Measurements from ENCODE around the gene PLCB4.

The PLCB4 gene

DNA sequence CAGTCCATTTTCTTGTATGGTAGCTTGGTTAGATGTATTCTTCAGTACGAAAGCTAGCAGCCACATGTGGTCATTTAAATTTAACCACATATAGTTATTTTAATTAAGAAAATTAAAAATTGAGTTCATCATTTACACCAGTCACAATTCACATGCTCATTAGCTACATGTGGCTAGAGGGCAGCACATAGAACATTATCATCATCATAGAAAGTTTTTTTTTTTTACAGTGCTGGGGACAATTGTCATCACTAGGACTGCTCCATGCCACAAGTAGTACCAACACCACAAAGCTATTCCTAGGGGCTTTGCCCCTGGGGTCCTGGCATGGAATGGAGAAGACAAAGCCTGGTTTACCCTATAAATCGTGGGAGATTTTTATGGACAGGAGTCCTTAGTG, 30.5 kb downstream of the PLCB4 start:
- Histone ChIP-seq H3K27me3 (ENCODE audit: low read depth) (no peaks in the 10 kb centered on the region), H3K9me3 (no peaks in the 10 kb centered on the region), H3K4me1 (no peaks in the 10 kb centered on the region), H3K4me3 (no peak overlapping the region), H3K36me3 (replicated peaks) (no peaks in the 10 kb centered on the region)
- in situ Hi-C loops (cut with MboI; ENCODE audit: low sequenced_read_pairs), result no loop called here
- no peak for DNase-seq (ENCODE audit: low spot score in 2 of 2)

DNA sequence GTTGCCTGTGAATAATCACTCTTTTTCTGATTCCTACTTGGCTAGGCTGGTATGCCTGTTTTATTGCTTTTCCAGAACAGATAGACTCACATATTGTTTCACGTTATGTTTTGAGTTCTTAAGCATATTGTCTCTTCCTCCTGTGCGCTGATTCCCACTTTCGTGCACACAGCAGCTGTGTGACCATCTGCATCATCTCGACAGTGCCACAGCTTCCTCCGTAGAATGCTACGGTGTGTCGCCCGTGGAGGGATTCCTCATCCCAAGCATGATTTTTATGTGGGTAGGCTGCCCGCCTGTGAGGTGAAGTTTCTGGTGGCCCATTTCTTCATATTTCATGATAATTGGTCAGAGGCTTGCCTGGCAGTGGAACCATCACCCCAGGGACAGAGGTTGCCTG, 31.8 kb downstream of the PLCB4 start:
- Histone ChIP-seq H3K36me3 (replicated peaks) (no peaks in the 10 kb centered on the region), H3K4me3 (no peak overlapping the region), H3K4me1 (no peaks in the 10 kb centered on the region), H3K9me3 (no peaks in the 10 kb centered on the region), H3K27me3 (ENCODE audit: low read depth) (no peaks in the 10 kb centered on the region)
- DNase-seq (ENCODE audit: low spot score in 2 of 2), result no peak
- in situ Hi-C loops (cut with MboI; ENCODE audit: low sequenced_read_pairs), result no loop called here

DNA sequence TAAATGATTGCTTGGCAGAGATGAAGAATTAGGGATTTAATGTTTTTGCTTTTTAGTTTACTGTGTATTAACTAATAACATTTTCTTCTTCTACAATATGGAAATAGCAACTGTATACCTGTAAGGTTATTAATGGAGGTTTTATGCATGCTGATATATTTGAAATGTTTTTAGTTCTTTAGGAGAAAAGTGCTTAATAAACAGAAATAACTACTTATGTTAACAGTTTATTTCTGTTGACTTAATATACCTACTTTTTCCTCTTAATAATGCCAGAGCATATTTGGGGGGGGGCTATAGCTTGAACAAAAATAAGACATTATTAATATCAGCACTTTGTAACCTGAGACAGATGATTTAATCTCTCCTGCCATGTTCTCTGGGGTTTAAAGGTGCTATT, 33.6 kb downstream of the PLCB4 start:
- Histone ChIP-seq H3K4me1 (no peaks in the 10 kb centered on the region), H3K36me3 (replicated peaks) (no peaks in the 10 kb centered on the region), H3K4me3 (no peak overlapping the region), H3K9me3 (no peaks in the 10 kb centered on the region), H3K27me3 (ENCODE audit: low read depth) (no peaks in the 10 kb centered on the region)
- in situ Hi-C loops (cut with MboI; ENCODE audit: low sequenced_read_pairs), result no loop called here
- no peak for DNase-seq (ENCODE audit: low spot score in 2 of 2)

DNA sequence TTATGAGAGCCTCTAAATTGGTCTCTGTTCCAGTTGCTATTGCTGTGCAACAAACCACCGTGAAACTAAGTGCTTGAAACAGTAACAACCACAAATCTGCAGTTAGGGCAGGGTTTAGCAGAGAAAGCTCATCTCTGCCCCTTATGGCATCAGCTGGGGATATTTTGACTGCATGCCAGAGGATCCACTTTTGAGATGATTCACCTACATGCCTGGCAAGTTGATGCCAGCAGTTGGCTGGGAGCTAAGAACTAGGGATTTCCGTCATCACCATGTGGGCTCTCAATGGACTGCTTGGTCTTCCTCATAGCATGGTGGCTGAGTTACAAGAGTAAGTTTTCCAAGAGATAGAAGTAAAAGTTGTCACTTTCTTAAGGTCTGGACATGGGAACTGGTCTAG, 35.1 kb downstream of the PLCB4 start:
- no peaks in the 10 kb centered on the region for H3K36me3 ChIP-seq (replicated peaks)
- no peaks in the 10 kb centered on the region for H3K27me3 ChIP-seq (ENCODE audit: low read depth)
- H3K4me3 ChIP-seq, result no peak overlapping the region
- no peaks in the 10 kb centered on the region for H3K9me3 ChIP-seq
- in situ Hi-C loops (cut with MboI; ENCODE audit: low sequenced_read_pairs), result no loop called here
- no peaks in the 10 kb centered on the region for H3K4me1 ChIP-seq
- DNase-seq (ENCODE audit: low spot score in 2 of 2), result no peak

DNA sequence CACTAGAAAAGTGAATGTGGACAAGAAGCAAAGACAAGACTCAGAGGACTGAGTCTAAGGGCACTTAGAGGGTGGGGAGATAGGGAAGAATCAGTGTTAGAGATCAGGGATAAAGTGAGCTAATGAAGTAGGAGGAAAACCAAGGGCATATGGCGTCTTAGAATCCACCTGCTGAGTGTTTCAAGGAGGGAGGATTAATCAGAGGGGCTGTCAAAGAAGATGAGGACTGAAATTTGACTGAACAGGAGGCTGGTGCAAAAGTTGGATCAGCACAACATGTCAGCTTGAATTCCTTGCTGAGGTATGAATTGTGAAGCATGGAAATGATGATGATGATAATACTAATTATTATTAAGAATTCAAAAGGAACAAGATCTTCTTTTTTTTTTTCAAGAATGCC, 39.4 kb downstream of the PLCB4 start:
- Histone ChIP-seq H3K4me3 (no peak overlapping the region), H3K27me3 (ENCODE audit: low read depth) (no peaks in the 10 kb centered on the region), H3K4me1 (peaks cover 13% of the 10 kb centered on the region), H3K9me3 (no peaks in the 10 kb centered on the region), H3K36me3 (replicated peaks) (no peaks in the 10 kb centered on the region)
- DNase-seq (ENCODE audit: low spot score in 2 of 2), result no peak
- in situ Hi-C loops (cut with MboI; ENCODE audit: low sequenced_read_pairs), result no loop called here

DNA sequence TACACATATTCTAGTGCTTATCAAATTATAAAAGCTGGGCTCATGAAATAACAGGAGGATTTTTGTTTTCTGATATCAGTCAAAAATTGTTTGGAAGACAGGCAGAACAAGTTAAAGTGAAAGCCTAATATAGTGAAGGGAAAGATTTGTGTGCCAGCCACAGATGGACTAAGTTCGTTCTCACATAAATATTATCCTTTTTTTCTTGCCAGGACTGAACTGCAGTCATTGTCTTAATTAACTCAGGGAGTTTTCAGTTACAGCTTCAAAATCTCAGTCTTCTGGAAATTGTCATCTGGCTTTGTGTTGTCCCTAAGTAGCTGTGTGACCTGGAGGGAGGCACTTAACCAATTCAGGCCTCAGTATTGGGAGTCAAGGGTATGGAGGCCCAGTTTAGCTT, 40.7 kb downstream of the PLCB4 start:
- in situ Hi-C loops (cut with MboI; ENCODE audit: low sequenced_read_pairs), result no loop called here
- H3K27me3 ChIP-seq (ENCODE audit: low read depth), result no peaks in the 10 kb centered on the region
- H3K4me1 ChIP-seq, result peaks cover 16% of the 10 kb centered on the region
- H3K4me3 ChIP-seq, result no peak overlapping the region
- no peaks in the 10 kb centered on the region for H3K9me3 ChIP-seq
- H3K36me3 ChIP-seq (replicated peaks), result no peaks in the 10 kb centered on the region
- no peak for DNase-seq (ENCODE audit: low spot score in 2 of 2)

DNA sequence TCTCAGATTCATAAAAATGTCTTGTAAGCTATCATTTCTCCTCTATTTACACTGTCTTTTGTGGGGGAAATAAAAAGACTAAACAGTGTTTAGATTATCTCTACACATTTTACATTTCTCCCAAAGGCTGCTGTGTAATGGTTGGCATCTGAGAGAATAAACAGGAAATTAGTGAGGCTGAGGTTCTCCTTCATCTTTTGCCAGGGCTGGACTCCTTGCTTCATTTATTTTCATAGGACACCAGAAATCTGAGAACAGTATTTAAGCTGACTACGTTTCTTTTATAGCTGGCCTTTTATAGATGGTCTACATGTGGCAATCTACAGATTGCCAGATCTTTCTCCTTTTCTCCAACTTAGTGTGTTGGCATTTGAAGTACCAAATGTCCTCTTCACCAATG, 41.5 kb downstream of the PLCB4 start:
- Histone ChIP-seq H3K36me3 (replicated peaks) (no peaks in the 10 kb centered on the region), H3K9me3 (no peaks in the 10 kb centered on the region), H3K27me3 (ENCODE audit: low read depth) (no peaks in the 10 kb centered on the region), H3K4me1 (peaks cover 16% of the 10 kb centered on the region), H3K4me3 (no peak overlapping the region)
- in situ Hi-C loops (cut with MboI; ENCODE audit: low sequenced_read_pairs), result no loop called here
- no peak for DNase-seq (ENCODE audit: low spot score in 2 of 2)

DNA sequence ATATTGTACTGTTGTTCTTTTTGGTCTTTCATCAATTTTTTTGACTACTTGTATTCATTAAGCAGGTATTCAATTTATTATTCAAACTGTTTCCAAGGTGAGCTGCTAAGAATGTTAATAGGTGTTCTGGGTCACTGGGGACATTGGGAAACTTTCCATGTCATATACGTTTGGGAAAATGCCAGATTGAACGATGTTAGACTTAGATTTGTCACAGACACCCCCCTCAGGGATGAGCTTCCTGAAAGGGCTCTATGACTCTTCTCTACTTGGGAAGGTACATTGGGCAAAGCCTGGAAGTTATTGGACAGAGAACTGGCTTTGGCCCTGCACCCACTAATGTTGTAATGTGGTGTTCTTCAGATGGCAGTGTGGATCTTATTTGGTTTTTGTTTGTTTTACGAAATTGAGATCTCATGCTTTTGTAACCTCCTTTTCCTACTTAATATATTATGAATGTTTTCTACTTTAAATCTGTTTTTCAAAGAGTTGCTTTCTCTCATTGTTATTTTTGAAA, 42.1 kb downstream of the PLCB4 start:
- Histone ChIP-seq H3K36me3 (replicated peaks) (no peaks in the 10 kb centered on the region), H3K27me3 (ENCODE audit: low read depth) (no peaks in the 10 kb centered on the region), H3K9me3 (no peaks in the 10 kb centered on the region), H3K4me1 (peaks cover 16% of the 10 kb centered on the region), H3K4me3 (no peak overlapping the region)
- no peak for DNase-seq (ENCODE audit: low spot score in 2 of 2)
- in situ Hi-C loops (cut with MboI; ENCODE audit: low sequenced_read_pairs), result no loop called here

DNA sequence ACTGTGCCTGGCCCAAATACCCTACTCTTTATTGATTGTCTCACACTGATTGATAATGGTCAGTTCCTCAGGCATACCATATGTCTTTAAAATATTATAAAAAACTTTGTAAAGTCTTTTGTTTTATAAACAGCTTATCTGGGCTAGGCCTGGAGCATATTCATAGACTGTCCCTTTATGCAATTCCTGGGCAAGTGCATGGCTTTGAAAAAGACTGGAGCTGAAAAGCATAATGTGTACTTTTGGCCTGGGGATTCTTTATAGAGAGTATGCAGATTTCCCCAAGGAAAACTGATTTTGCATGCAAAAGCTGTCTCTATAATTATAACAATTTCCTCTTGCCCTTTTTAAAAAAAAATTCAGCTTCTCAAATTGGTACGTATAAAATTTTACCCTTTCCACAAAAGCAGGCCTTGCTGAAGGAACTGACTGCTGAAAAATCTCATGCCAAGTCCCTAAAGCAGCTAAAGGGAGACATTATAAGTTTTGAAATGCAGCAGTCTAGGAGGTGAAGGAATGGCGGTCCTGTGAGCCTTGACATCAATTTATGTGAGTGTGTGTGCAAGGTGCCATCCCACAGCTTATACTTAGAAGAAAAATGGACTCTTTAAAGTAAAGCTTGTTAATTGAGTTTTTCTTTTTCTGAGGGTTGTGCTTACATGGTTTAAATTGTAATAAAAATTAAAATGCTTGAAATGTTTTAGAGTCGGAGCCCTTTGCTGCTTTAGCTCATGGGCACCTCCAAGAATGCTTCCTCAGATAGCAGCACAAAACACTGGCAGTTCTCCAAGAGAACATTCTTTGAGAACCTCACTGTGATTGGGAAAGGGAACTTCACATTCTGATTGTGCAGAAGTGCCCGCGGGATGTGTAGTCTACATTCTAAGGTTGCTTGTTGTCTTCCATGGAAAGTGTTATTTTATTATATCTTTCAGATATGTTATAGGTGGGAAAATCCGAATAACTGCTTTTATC, 43.9 kb downstream of the PLCB4 start:
- Histone ChIP-seq H3K4me1 (peaks cover 16% of the 10 kb centered on the region), H3K9me3 (no peaks in the 10 kb centered on the region), H3K36me3 (replicated peaks) (no peaks in the 10 kb centered on the region), H3K27me3 (ENCODE audit: low read depth) (no peaks in the 10 kb centered on the region), H3K4me3 (no peak overlapping the region)
- in situ Hi-C loops (cut with MboI; ENCODE audit: low sequenced_read_pairs), result no loop called here
- DNase-seq (ENCODE audit: low spot score in 2 of 2), result peak; percentile 35 to 65

DNA sequence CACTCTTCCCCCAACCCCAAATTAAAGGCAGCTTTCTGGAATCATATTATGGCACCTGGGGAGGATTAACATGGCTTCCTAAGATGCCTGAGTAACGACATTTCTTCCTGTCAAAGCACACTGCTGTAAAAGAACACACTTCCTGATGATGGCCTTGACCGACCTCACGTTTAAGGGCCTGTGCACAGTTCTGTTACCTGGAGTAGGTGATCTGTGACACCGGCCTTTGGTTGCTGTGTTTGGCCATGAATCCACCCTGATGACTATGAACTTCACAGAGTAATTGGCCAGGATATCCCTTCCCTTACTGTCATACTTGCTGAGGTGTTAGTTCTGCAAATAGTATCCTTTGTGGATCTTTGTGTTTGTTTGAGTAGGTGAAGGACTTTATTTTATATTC, 45.8 kb downstream of the PLCB4 start:
- Histone ChIP-seq H3K4me3 (no peak overlapping the region), H3K36me3 (replicated peaks) (no peaks in the 10 kb centered on the region), H3K4me1 (peaks cover 18% of the 10 kb centered on the region), H3K9me3 (no peaks in the 10 kb centered on the region), H3K27me3 (ENCODE audit: low read depth) (no peaks in the 10 kb centered on the region)
- DNase-seq (ENCODE audit: low spot score in 2 of 2), result no peak
- in situ Hi-C loops (cut with MboI; ENCODE audit: low sequenced_read_pairs), result no loop called here

DNA sequence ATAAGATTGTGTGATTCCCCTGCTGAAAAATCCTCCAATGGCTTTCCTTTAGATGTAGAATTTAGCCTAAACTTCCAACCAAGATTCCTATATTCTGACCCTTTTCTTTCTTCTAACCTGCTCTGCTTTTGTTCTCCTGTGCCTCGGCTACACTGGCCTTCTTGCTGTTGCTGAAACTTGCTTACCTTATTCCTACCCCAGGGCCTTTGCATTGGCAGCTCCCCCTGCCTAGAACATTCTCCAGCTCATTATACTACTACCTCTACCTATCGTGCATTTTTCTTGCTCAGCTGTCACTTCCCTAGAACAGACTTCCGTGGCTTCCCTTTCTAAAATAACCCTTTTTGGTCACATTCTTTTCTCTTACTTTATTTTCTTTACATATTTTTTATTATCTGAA, 48.7 kb downstream of the PLCB4 start:
- in situ Hi-C loops (cut with MboI; ENCODE audit: low sequenced_read_pairs), result no loop called here
- no peaks in the 10 kb centered on the region for H3K27me3 ChIP-seq (ENCODE audit: low read depth)
- DNase-seq (ENCODE audit: low spot score in 2 of 2), result no peak
- H3K4me3 ChIP-seq, result no peak overlapping the region
- H3K4me1 ChIP-seq, result peaks cover 14% of the 10 kb centered on the region
- H3K36me3 ChIP-seq (replicated peaks), result no peaks in the 10 kb centered on the region
- no peaks in the 10 kb centered on the region for H3K9me3 ChIP-seq

DNA sequence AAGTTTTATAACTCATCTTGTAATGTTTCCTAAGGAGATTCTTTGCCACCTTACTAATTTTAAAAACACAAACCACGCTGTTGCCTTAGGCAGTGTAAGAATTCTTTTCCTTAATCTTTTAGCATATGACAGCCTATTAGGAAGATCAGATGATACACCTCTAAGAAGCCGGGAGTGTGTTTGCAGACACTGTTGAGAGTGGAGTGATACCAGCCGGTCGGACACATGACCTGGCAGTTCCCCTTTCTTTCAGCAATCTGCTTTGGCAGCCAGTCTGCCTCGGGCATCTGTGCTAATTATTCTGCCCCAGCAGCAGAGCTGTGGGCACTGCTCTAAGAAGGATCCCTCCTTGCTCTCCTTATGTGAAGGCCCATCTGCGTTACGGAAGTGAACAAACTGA, 50.9 kb downstream of the PLCB4 start:
- in situ Hi-C loops (cut with MboI; ENCODE audit: low sequenced_read_pairs), result no loop called here
- peaks cover 7% of the 10 kb centered on the region for H3K4me1 ChIP-seq
- no peaks in the 10 kb centered on the region for H3K36me3 ChIP-seq (replicated peaks)
- no peak overlapping the region for H3K4me3 ChIP-seq
- no peaks in the 10 kb centered on the region for H3K9me3 ChIP-seq
- DNase-seq (ENCODE audit: low spot score in 2 of 2), result peak in 1 of 2 experiments; percentile 15
- no peaks in the 10 kb centered on the region for H3K27me3 ChIP-seq (ENCODE audit: low read depth)

DNA sequence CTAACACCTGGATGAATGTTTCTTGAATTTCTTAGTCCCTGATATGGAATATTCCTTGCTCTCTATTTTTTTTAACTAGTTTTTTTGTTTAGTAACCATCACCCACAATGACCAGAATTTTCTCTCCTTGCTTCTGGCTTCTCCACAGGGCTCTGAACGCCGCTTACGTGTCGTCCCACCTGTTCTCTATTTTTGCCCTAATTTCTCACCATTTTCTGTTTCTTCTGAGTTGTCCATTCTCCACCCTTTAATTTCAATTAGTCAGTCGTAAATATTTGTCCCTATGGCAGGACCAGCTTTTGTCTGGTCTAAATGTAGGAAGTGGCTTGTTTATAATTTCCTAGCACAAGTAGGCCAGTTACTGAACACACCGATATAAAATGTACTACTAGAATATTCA, 52.3 kb downstream of the PLCB4 start:
- DNase-seq (ENCODE audit: low spot score in 2 of 2), result no peak
- Histone ChIP-seq H3K9me3 (no peaks in the 10 kb centered on the region), H3K4me1 (peaks cover 18% of the 10 kb centered on the region), H3K4me3 (no peak overlapping the region), H3K36me3 (replicated peaks) (no peaks in the 10 kb centered on the region), H3K27me3 (ENCODE audit: low read depth) (no peaks in the 10 kb centered on the region)
- in situ Hi-C loops (cut with MboI; ENCODE audit: low sequenced_read_pairs), result no loop called here

DNA sequence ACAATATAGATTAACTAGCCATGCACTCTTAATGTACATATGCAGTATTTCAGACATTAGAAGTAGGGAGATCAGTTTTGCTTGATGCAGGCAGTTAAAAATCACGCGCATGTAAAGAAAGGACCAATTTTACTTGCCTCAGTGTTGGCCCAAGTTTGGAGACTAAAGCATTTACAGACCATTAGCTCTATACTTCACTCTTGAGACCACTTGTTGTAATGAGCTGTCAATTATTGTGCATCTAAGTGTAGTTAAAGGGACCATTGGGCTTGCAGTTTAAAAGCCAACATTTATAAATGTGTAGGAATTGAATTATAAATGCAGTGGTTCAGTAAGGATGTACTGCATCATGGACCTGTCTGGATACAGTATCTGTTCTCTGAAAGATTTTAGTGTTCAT, 53.7 kb downstream of the PLCB4 start:
- H3K9me3 ChIP-seq, result no peaks in the 10 kb centered on the region
- peaks cover 27% of the 10 kb centered on the region for H3K4me1 ChIP-seq
- H3K36me3 ChIP-seq (replicated peaks), result no peaks in the 10 kb centered on the region
- DNase-seq (ENCODE audit: low spot score in 2 of 2), result no peak
- no peak overlapping the region for H3K4me3 ChIP-seq
- no peaks in the 10 kb centered on the region for H3K27me3 ChIP-seq (ENCODE audit: low read depth)
- in situ Hi-C loops (cut with MboI; ENCODE audit: low sequenced_read_pairs), result no loop called here
